ENCODE measurements around the gene FOXC1.

DNA sequence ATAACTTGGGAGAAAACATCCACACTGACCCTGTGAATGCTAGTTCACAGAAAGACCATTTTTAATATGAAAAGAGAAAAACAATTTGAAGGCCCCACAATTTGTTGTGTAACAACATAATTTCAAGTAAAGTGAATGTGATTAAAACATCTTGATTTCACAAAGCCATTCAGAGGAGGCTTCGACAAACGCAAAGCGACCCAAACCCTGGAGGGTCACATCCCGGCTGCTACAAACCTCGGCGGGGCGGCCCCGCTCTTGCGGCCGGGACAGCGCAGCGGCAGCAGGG, 14.0 kb downstream of the FOXC1 start:
- TF ChIP-seq, protein P1, sequence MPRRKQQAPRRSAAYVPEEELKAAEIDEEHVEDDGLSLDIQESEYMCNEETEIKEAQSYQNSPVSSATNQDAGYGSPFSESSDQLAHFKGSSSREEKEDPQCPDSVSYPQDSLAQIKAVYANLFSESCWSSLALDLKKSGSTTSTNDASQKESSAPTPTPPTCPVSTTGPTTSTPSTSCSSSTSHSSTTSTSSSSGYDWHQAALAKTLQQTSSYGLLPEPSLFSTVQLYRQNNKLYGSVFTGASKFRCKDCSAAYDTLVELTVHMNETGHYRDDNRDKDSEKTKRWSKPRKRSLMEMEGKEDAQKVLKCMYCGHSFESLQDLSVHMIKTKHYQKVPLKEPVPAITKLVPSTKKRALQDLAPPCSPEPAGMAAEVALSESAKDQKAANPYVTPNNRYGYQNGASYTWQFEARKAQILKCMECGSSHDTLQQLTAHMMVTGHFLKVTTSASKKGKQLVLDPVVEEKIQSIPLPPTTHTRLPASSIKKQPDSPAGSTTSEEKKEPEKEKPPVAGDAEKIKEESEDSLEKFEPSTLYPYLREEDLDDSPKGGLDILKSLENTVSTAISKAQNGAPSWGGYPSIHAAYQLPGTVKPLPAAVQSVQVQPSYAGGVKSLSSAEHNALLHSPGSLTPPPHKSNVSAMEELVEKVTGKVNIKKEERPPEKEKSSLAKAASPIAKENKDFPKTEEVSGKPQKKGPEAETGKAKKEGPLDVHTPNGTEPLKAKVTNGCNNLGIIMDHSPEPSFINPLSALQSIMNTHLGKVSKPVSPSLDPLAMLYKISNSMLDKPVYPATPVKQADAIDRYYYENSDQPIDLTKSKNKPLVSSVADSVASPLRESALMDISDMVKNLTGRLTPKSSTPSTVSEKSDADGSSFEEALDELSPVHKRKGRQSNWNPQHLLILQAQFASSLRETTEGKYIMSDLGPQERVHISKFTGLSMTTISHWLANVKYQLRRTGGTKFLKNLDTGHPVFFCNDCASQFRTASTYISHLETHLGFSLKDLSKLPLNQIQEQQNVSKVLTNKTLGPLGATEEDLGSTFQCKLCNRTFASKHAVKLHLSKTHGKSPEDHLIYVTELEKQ (CRISPR knock-in tag; IDR thresholded peaks at IDR 0.05) = no peak
- TF ChIP-seq NBN (IDR thresholded peaks at IDR 0.05; ENCODE audit: low read depth) (no peak), ETV6 (IDR thresholded peaks at IDR 0.05; ENCODE audit: borderline replicate concordance in 1 of 2, low read depth in 2 of 2, low read length in 1 of 2) (no peak), ETV6 (CRISPR knock-in tag; IDR thresholded peaks at IDR 0.05; ENCODE audit: borderline replicate concordance) (no peak), HDAC2 (IDR thresholded peaks at IDR 0.05) (no peak), ARNT (IDR thresholded peaks at IDR 0.05) (no peak), RAD21 (CRISPR knock-in tag; conservative IDR thresholded peaks at IDR 0.05 in 1 of 2, IDR thresholded peaks at IDR 0.05 in 1 of 2) (no peak), NR2C2 (CRISPR knock-in tag; IDR thresholded peaks at IDR 0.05) (no peak), NR2C2 (tag; IDR thresholded peaks at IDR 0.05) (no peak)
- TF ChIP-seq, protein P2, sequence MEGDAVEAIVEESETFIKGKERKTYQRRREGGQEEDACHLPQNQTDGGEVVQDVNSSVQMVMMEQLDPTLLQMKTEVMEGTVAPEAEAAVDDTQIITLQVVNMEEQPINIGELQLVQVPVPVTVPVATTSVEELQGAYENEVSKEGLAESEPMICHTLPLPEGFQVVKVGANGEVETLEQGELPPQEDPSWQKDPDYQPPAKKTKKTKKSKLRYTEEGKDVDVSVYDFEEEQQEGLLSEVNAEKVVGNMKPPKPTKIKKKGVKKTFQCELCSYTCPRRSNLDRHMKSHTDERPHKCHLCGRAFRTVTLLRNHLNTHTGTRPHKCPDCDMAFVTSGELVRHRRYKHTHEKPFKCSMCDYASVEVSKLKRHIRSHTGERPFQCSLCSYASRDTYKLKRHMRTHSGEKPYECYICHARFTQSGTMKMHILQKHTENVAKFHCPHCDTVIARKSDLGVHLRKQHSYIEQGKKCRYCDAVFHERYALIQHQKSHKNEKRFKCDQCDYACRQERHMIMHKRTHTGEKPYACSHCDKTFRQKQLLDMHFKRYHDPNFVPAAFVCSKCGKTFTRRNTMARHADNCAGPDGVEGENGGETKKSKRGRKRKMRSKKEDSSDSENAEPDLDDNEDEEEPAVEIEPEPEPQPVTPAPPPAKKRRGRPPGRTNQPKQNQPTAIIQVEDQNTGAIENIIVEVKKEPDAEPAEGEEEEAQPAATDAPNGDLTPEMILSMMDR (IDR thresholded peaks at IDR 0.05 in 2 of 3, conservative IDR thresholded peaks at IDR 0.05 in 1 of 3; ENCODE audit: insufficient read depth in 2 of 3, low read depth in 1 of 3, low read length in 3 of 3) = no peak

Data from K562 (cell line).